ENCODE measurements around the gene RGCC. TPM values are rescaled to one million over a fixed set of nuclear protein-coding genes. Genes with fewer than 3 reads are reported as not detected.

The RGCC gene
- total RNA-seq, 4 donors from 2014 or later: 56.5 to 142 (median 77.1) TPM

DNA sequence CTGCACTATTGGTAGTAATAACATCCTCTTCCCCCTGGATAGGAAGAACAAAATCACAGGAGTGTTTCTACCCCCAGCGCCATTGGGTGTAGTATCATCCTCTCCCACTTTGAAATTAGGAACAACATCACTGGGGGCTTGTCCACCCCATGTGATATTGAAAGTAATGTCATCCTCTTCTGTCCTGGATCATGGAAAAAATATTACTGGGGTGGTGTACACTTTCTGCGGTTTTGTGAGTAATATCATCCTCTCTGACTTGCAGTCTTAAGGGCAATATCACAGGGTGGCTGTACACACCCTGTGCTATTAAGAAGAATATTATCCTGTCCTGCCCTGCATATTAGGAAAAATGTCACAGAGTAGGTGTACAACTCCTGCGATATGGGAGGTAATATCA, 4.9 kb upstream of the RGCC start:
- TF ChIP-seq, protein P1, sequence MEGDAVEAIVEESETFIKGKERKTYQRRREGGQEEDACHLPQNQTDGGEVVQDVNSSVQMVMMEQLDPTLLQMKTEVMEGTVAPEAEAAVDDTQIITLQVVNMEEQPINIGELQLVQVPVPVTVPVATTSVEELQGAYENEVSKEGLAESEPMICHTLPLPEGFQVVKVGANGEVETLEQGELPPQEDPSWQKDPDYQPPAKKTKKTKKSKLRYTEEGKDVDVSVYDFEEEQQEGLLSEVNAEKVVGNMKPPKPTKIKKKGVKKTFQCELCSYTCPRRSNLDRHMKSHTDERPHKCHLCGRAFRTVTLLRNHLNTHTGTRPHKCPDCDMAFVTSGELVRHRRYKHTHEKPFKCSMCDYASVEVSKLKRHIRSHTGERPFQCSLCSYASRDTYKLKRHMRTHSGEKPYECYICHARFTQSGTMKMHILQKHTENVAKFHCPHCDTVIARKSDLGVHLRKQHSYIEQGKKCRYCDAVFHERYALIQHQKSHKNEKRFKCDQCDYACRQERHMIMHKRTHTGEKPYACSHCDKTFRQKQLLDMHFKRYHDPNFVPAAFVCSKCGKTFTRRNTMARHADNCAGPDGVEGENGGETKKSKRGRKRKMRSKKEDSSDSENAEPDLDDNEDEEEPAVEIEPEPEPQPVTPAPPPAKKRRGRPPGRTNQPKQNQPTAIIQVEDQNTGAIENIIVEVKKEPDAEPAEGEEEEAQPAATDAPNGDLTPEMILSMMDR (IDR thresholded peaks at IDR 0.05): no peak
- no peak for TF ChIP-seq POLR2A (IDR thresholded peaks at IDR 0.05; ENCODE audit: low read depth)
- TF ChIP-seq EP300 (IDR thresholded peaks at IDR 0.05): no peak
- TF ChIP-seq POLR2AphosphoS5 (IDR thresholded peaks at IDR 0.05): no peak
- intact Hi-C loops (cut with DNase I): loop anchor here (10.0 kb wide), 1 partner anchor 202 kb away; no protein-coding TSS in a partner anchor
- H3K27ac ChIP-seq (replicated peaks in 1 of 4): no peak overlapping the region

DNA sequence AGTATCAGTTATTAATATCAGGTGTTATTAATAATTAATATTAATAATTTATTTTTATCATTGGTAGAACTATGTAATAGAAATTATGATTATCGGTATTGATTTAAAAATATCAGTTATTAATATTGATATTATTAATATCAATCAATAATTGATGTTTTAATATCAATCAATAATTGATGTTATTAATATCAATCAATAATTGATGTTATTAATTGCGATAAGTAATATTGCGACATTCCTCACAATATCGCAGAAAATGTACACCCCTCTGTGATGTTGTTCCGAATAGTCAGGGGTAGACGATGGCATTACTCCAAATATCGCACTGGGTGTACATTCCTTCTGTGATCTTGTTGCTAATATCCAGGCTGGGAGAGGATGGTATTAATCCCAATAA, 3.7 kb upstream of the RGCC start:
- no peak for DNase-seq (ENCODE audit: extremely low spot score)
- intact Hi-C loops (cut with DNase I): loop anchor here (10.0 kb wide), 1 partner anchor 201 kb away; no protein-coding TSS in a partner anchor
- peaks cover 10 to 25% (median 22%) of the 10 kb centered on the region in 4 donors for H3K4me1 ChIP-seq
- no peaks in the 10 kb centered on the region for H3K9me3 ChIP-seq
- WGBS: 92% methylated on average over 7 of the region's 7 CpGs
- H3K36me3 ChIP-seq: peaks cover 0 to 3% (median 0%) of the 10 kb centered on the region in 4 donors
- H3K27ac ChIP-seq (replicated peaks in 1 of 4): no peak overlapping the region
- H3K27me3 ChIP-seq: peaks cover 0 to 29% (median 3%) of the 10 kb centered on the region in 4 donors
- TF ChIP-seq POLR2A (IDR thresholded peaks at IDR 0.05; ENCODE audit: low read depth): no peak
- no peak for TF ChIP-seq POLR2AphosphoS5 (IDR thresholded peaks at IDR 0.05)
- TF ChIP-seq, protein P1 (IDR thresholded peaks at IDR 0.05): no peak
- no peak for TF ChIP-seq EP300 (IDR thresholded peaks at IDR 0.05)
- no peak overlapping the region for H3K4me3 ChIP-seq

More for the DNA sequence above, 4.9 kb upstream of the RGCC start:
- 74% methylated on average over 3 of the region's 3 CpGs for WGBS
- H3K9me3 ChIP-seq: no peaks in the 10 kb centered on the region
- no peak overlapping the region for H3K4me3 ChIP-seq
- peaks cover 0 to 18% (median 1%) of the 10 kb centered on the region in 4 donors for H3K27me3 ChIP-seq
- no peaks in the 10 kb centered on the region for H3K36me3 ChIP-seq
- H3K4me1 ChIP-seq: peaks cover 5 to 14% (median 10%) of the 10 kb centered on the region in 4 donors
- no peak for DNase-seq (ENCODE audit: extremely low spot score)

DNA sequence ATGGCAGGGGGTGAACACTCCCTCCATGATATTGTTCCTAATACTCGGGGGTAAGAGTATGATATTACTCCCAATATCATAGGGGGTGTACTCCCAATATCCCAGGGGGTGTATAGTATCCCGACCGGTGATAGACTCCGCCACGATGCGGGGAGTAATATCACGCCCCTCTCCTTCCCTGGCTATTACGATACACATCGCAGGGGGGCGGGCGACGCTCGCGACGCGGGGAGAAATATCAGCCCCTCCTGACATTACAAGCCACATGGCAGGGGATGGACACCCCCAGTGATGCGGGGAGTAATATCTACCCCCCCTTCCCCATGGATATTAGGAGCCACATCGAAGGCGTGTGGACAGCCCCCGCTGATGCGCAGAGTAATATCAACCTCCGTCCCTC, 3.2 kb upstream of the RGCC start:
- WGBS: 94% methylated on average over 22 of the region's 22 CpGs
- intact Hi-C loops (cut with DNase I): loop anchor here (10.0 kb wide), 1 partner anchor 201 kb away; no protein-coding TSS in a partner anchor
- H3K4me1 ChIP-seq: peaks cover 12 to 31% (median 27%) of the 10 kb centered on the region in 4 donors
- no peak for DNase-seq (ENCODE audit: extremely low spot score)
- no peak overlapping the region for H3K27ac ChIP-seq (replicated peaks in 1 of 4)
- no peaks in the 10 kb centered on the region for H3K9me3 ChIP-seq
- H3K27me3 ChIP-seq: peaks cover 0 to 35% (median 3%) of the 10 kb centered on the region in 4 donors
- H3K4me3 ChIP-seq: no peak overlapping the region
- H3K36me3 ChIP-seq: peaks cover 0 to 5% (median 0%) of the 10 kb centered on the region in 4 donors
- TF ChIP-seq, protein P1 (IDR thresholded peaks at IDR 0.05): no peak
- TF ChIP-seq POLR2AphosphoS5 (IDR thresholded peaks at IDR 0.05) (no peak), POLR2A (IDR thresholded peaks at IDR 0.05; ENCODE audit: low read depth) (no peak), EP300 (IDR thresholded peaks at IDR 0.05) (no peak)

DNA sequence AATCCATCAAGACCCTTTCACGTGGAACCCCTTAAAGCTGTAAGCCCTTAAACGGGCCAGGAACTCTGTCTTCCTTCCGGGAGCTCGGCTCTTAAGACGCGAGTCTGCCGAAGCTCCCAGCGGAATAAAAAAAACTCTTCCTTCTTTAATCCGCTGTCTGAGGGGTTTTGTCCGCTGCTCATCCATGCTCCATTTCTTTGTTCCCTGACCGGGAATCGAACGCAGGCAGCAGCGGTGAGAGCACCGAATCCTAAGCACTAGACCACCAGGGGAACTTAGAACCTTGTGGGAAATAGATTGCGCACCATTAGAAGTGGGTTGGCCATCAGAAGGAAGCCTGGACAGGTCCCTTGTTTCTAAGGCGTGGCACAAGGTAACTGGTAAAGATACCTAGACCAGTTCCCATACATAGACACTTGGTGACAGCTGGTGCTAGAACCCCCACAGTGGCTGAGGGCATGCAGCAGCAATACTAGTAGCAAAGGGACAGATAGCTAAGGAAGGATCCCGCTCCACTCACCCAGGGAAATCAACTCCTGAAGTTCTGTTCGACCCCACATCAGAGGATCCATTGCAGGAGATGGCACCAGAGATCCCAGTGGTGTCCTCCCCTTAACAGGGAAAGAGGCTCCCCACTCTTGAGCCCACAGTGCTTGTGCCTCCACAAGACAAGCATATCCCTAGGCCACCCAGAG, 1.5 kb upstream of the RGCC start:
- intact Hi-C loops (cut with DNase I): loop anchor here (10.0 kb wide), 1 partner anchor 199 kb away; no protein-coding TSS in a partner anchor
- H3K27me3 ChIP-seq: peaks cover 0 to 41% (median 4%) of the 10 kb centered on the region in 4 donors
- 58% methylated on average over 17 of the region's 19 CpGs for WGBS
- TF ChIP-seq POLR2AphosphoS5 (IDR thresholded peaks at IDR 0.05) (no peak), EP300 (IDR thresholded peaks at IDR 0.05) (no peak), POLR2A (IDR thresholded peaks at IDR 0.05; ENCODE audit: low read depth) (no peak)
- TF ChIP-seq, protein P1 (IDR thresholded peaks at IDR 0.05): no peak
- no peak for DNase-seq (ENCODE audit: extremely low spot score)
- no peak overlapping the region for H3K27ac ChIP-seq (replicated peaks in 1 of 4)
- H3K9me3 ChIP-seq: no peaks in the 10 kb centered on the region
- H3K36me3 ChIP-seq: peaks cover 0 to 20% (median 0%) of the 10 kb centered on the region in 4 donors
- H3K4me3 ChIP-seq: no peak overlapping the region
- H3K4me1 ChIP-seq: peaks cover 12 to 37% (median 31%) of the 10 kb centered on the region in 4 donors
